GM12878 (cell line): ENCODE results near the gene LYG1. TPM values are rescaled to one million over a fixed set of nuclear protein-coding genes. Genes with fewer than 3 reads are reported as not detected.
"Not testable (repeated sequence)": the region's sequence is repeated elsewhere in the genome, so short reads cannot be mapped to it uniquely, and the experiment has no call there.

Source experiments
- ATAC-seq: fragments of 200-7000 bp; cut with Tn5 transposase; 3 replicates; pipeline ENCODE4 v1.9.1; 2020; ENCODE audit warnings: mild to moderate bottlenecking, moderate library complexity
- BruUV-seq: library from RNA; stranded (reverse); fragments of 400-500 nt; replicated peaks from 2 replicates; lab custom pipeline; 2021; lab: Mats Ljungman, UMichigan
- CTCF ChIA-PET: fragments of 300-600 bp; sonication (Branson Sonifier 250); formaldehyde crosslinking; extraction: SDS; loops from one replicate; lab custom pipeline; 2021; ENCODE audit warnings: inconsistent platforms; lab: Yijun Ruan, JAX
- POLR2A ChIA-PET: fragments of 350-600 bp; formaldehyde crosslinking; extraction: SDS; loops from one replicate; lab custom pipeline; 2021; ENCODE audit warnings: inconsistent platforms; lab: Charles Lee
- RAD21 ChIA-PET: fragments of 300-600 bp; sonication (Branson Sonifier 250); formaldehyde crosslinking; loops from one replicate; lab custom pipeline; 2023; ENCODE audit warnings: antibody characterized with exemption; ENCODE audit not compliant: unreplicated experiment; lab: Charles Lee
- SMC1A ChIA-PET: fragments of 300-600 bp; sonication (Branson Sonifier 250); formaldehyde crosslinking; loops from one replicate; lab custom pipeline; 2023; ENCODE audit not compliant: unreplicated experiment, uncharacterized antibody; lab: Charles Lee
- DNase-seq: peaks from one replicate; pipeline ENCODE4 v3.0.0-alpha.2; 2011; ENCODE audit warnings: low read depth, low spot score
- FAIRE-seq: peaks from 3 replicates; lab custom pipeline; 2011; peaks lifted over from hg19 to GRCh38; lab: Jason Lieb, UNC
- H2AFZ ChIP-seq: 2 replicates; pipeline ENCODE4 v1.6.0; 2011; ENCODE audit warnings: low read depth, low read length, control low read depth; ENCODE audit not compliant: control insufficient read depth
- H3K27ac ChIP-seq: 2 replicates; pipeline ENCODE4 v1.5.1; 2011; ENCODE audit warnings: control low read depth; ENCODE audit not compliant: control insufficient read depth, insufficient read depth
- H3K27me3 ChIP-seq, 2 experiments: replicated peaks in 1 of 2; 2 replicates each; pipeline versions ENCODE4 v1.6.0 to v1.6.1; 2011; ENCODE audit warnings: low read length in 1 of 2; ENCODE audit not compliant: control insufficient read depth in 2 of 2, insufficient read depth in 2 of 2
- H3K36me3 ChIP-seq, 2 experiments: 2 replicates each; pipeline ENCODE4 v1.5.1; 2011; ENCODE audit warnings: low read length in 1 of 2; ENCODE audit not compliant: control insufficient read depth in 2 of 2, insufficient read depth in 2 of 2
- H3K4me1 ChIP-seq: 2 replicates; pipeline ENCODE4 v1.6.1; 2011; ENCODE audit warnings: mild to moderate bottlenecking, low read length, moderate library complexity, mixed read lengths; ENCODE audit not compliant: control insufficient read depth, insufficient read depth
- H3K4me2 ChIP-seq: 2 replicates; pipeline ENCODE4 v1.6.0; 2011; ENCODE audit warnings: control low read depth; ENCODE audit not compliant: control insufficient read depth, insufficient read depth
- H3K4me3 ChIP-seq: fragments of 200-600 bp; sonication (generic); 2 replicates; pipeline ENCODE4 v1.5.1; 2016
- H3K79me2 ChIP-seq: 2 replicates; pipeline ENCODE4 v1.6.0; 2011; ENCODE audit warnings: low read length; ENCODE audit not compliant: control insufficient read depth, insufficient read depth
- H3K9ac ChIP-seq: 2 replicates; pipeline ENCODE4 v1.8.0; 2011; ENCODE audit warnings: low read length, control low read depth, mixed read lengths; ENCODE audit not compliant: control insufficient read depth, insufficient read depth
- H3K9me3 ChIP-seq: replicated peaks from 3 replicates; pipeline ENCODE4 v1.5.1; 2011; ENCODE audit warnings: mild to moderate bottlenecking, low read length; ENCODE audit not compliant: control insufficient read depth, insufficient read depth
- H4K20me1 ChIP-seq: 2 replicates; pipeline ENCODE4 v1.6.0; 2011; ENCODE audit not compliant: control insufficient read depth, insufficient read depth
- BACH1 ChIP-seq: fragments of 450-650 bp; IDR thresholded peaks from 2 replicates; pipeline ENCODE4 v1.6.1; 2017; ENCODE audit warnings: mild to moderate bottlenecking, borderline replicate concordance
- CHD1 ChIP-seq: IDR thresholded peaks from 2 replicates; pipeline ENCODE4 v1.6.1; 2012; ENCODE audit warnings: low read depth, low read length, improper control_type of control experiment
- EED ChIP-seq: sonication (generic); IDR thresholded peaks from 2 replicates; pipeline ENCODE4 v1.6.1; 2016; ENCODE audit warnings: antibody characterized with exemption, low read depth
- EP300 ChIP-seq, 2 experiments: fragments of 150-350 bp in 1 of 2; IDR thresholded peaks; 2 replicates each; pipeline ENCODE4 v1.6.1; 2011 to 2012; ENCODE audit warnings: low read depth in 2 of 2, low read length in 2 of 2, borderline replicate concordance in 1 of 2, improper control_type of control experiment in 1 of 2, inconsistent platforms in 1 of 2; ENCODE audit not compliant: control insufficient read depth in 1 of 2
- JUND ChIP-seq: IDR thresholded peaks from 2 replicates; pipeline ENCODE4 v1.6.1; 2012; ENCODE audit warnings: low read depth, mild to moderate bottlenecking, low read length, improper control_type of control experiment, moderate library complexity
- RBBP5 ChIP-seq: fragments of 200-600 bp; sonication (generic); conservative IDR thresholded peaks from 2 replicates; pipeline ENCODE4 v1.6.1; 2016
- TARDBP ChIP-seq: IDR thresholded peaks from 2 replicates; pipeline ENCODE4 v1.6.1; 2016; ENCODE audit warnings: borderline replicate concordance
- TBL1XR1 ChIP-seq: IDR thresholded peaks from 2 replicates; pipeline ENCODE4 v1.6.1; 2012; ENCODE audit warnings: low read depth, low read length, improper control_type of control experiment
- USF1 ChIP-seq: IDR thresholded peaks from 2 replicates; pipeline ENCODE4 v1.6.1; 2011; ENCODE audit warnings: borderline replicate concordance, low read depth, mild to moderate bottlenecking, moderate library complexity, mixed read lengths, low read length; ENCODE audit not compliant: insufficient read depth; ENCODE audit errors: extremely low read length
- WRNIP1 ChIP-seq: IDR thresholded peaks from 2 replicates; pipeline ENCODE4 v1.6.1; 2011; ENCODE audit warnings: low read depth, low read length, improper control_type of control experiment, borderline replicate concordance
- WGBS: methylation state at CpG from one replicate; pipeline ENCODE4 v1.1.6; 2016; ENCODE audit warnings: low lambda C conversion rate; ENCODE audit not compliant: insufficient replicate concordance, insufficient coverage; ENCODE audit errors: missing lambda C conversion rate; 5-methylcytosine and 5-hydroxymethylcytosine counted together
- in situ Hi-C: fragments of 300-500 bp; cut with MboI; formaldehyde crosslinking; loops from 9 replicates; pipeline ENCODE4 v1.14.3; 2018; ENCODE audit warnings: mixed read lengths
- intact Hi-C: fragments of 100-400 bp; cut with micrococcal nuclease; formaldehyde crosslinking; loops from one replicate; pipeline ENCODE4 v1.14.2; 2022; ENCODE audit not compliant: unreplicated experiment
- polyA plus RNA-seq, 11 experiments: library from polyadenylated mRNA; depleted of rRNA in 4 of 11; unstranded in 6 of 11; stranded (reverse) in 5 of 11; fragments of >200 nt; fragmentation: Nextera tagmentation in 4 of 11; fragmentation: Illumina TruSeq in 1 of 11; extraction: Ambion mirVana in 4 of 11; extraction: Trizol in 1 of 11; gene quantifications; 1 replicate in 1 of 11; 2 replicates in 10 of 11; pipeline versions ENCODE4 v1.2.1 to v1.2.3, GENCODE V29; 2011 to 2016; ENCODE audit warnings: inconsistent platforms in 2 of 11, missing spikeins in 2 of 11, low read depth in 1 of 11
- total RNA-seq, 4 experiments: library from RNA; depleted of rRNA in 3 of 4; stranded (reverse); fragments of >200 nt in 3 of 4; fragmentation: Illumina TruSeq in 1 of 4; extraction: Trizol in 1 of 4; gene quantifications; 2 replicates each; pipeline versions ENCODE4 v1.2.1 to v1.2.3, GENCODE V29; 2013 to 2021
- TF ChIP-seq, protein P1 (sequence below): fragments of 450-650 bp; IDR thresholded peaks from 2 replicates; pipeline ENCODE4 v1.6.1; 2017; ENCODE audit warnings: mild to moderate bottlenecking, moderate library complexity

The LYG1 gene
- total and polyA plus RNA-seq, 10 of the 15 experiments (the other 5 are each of a cell fraction or from before 2014, with no cell fraction given), result 0.27 to 1.3 (median 0.79) TPM; not detected in 1

DNA sequence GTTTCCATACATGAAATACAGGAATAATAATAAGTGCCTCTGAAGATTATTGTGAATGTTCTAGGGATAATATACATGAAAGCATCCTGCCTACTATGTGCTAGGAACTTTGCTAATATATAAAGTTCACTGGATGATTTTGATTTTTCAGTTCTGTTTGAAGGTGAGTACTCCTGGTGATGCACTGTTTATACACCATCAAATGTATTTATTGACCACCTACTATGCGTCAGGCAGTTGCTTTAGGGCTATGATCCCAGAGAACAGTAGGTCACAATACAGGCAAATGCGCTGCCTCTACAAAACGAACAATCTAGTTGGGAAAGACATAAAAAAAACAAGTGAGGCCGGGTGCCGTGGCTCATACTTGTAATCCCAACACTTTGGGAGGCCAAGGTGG, 24.4 kb upstream of the LYG1 start:
- H3K27ac ChIP-seq, result no peak overlapping the region
- TF ChIP-seq BACH1 (no peak), CHD1 (no peak), EP300 (IDR thresholded peaks at IDR 0.05; ENCODE audit: borderline replicate concordance in 1 of 2, control insufficient read depth in 1 of 2, low read depth in 2 of 2, low read length in 2 of 2) (no peak), EED (no peak), TARDBP (no peak), USF1 (no peak), JUND (no peak), RBBP5 (no peak), TBL1XR1 (no peak), WRNIP1 (no peak)
- TF ChIP-seq, protein P1, sequence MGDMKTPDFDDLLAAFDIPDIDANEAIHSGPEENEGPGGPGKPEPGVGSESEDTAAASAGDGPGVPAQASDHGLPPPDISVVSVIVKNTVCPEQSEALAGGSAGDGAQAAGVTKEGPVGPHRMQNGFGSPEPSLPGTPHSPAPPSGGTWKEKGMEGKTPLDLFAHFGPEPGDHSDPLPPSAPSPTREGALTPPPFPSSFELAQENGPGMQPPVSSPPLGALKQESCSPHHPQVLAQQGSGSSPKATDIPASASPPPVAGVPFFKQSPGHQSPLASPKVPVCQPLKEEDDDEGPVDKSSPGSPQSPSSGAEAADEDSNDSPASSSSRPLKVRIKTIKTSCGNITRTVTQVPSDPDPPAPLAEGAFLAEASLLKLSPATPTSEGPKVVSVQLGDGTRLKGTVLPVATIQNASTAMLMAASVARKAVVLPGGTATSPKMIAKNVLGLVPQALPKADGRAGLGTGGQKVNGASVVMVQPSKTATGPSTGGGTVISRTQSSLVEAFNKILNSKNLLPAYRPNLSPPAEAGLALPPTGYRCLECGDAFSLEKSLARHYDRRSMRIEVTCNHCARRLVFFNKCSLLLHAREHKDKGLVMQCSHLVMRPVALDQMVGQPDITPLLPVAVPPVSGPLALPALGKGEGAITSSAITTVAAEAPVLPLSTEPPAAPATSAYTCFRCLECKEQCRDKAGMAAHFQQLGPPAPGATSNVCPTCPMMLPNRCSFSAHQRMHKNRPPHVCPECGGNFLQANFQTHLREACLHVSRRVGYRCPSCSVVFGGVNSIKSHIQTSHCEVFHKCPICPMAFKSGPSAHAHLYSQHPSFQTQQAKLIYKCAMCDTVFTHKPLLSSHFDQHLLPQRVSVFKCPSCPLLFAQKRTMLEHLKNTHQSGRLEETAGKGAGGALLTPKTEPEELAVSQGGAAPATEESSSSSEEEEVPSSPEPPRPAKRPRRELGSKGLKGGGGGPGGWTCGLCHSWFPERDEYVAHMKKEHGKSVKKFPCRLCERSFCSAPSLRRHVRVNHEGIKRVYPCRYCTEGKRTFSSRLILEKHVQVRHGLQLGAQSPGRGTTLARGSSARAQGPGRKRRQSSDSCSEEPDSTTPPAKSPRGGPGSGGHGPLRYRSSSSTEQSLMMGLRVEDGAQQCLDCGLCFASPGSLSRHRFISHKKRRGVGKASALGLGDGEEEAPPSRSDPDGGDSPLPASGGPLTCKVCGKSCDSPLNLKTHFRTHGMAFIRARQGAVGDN, result no peak
- no peak overlapping the region for H2AFZ ChIP-seq
- H3K4me3 ChIP-seq, result no peak overlapping the region
- H3K4me2 ChIP-seq, result no peak overlapping the region
- ChIA-PET POLR2A (no interaction called here), RAD21 (no interaction called here), SMC1A (no interaction called here), CTCF (no interaction called here)
- H3K79me2 ChIP-seq, result no peaks in the 10 kb centered on the region; the same call in 1 of the 2 replicates
- no peaks in the 10 kb centered on the region for H4K20me1 ChIP-seq
- BruUV-seq, result no TSS peak
- peaks cover 8 to 14% of the 10 kb centered on the region in 2 experiments; a peak in 3 of 4 replicates for H3K36me3 ChIP-seq
- no peaks in the 10 kb centered on the region for H3K4me1 ChIP-seq
- H3K27me3 ChIP-seq, result no peaks in the 10 kb centered on the region
- FAIRE-seq, result no peak
- ATAC-seq, result no peak
- H3K9me3 ChIP-seq, result no peaks in the 10 kb centered on the region
- DNase-seq, result no peak
- in situ Hi-C loops (no loop called here), intact Hi-C loops (no loop called here)
- H3K9ac ChIP-seq, result no peak overlapping the region
- WGBS, result 96% methylated on average over 5 of the region's 5 CpGs

GRCh38 chr2:99317873-99318200, 16.8 kb upstream of the LYG1 start:
- H3K4me2 ChIP-seq, H3K27ac ChIP-seq, H3K4me1 ChIP-seq, DNase-seq, ATAC-seq, H3K9ac ChIP-seq, H3K4me3 ChIP-seq, POLR2A ChIA-PET, FAIRE-seq, H3K79me2 ChIP-seq, H4K20me1 ChIP-seq, in situ Hi-C loops, BruUV-seq, RAD21 ChIA-PET, H2AFZ ChIP-seq, H3K9me3 ChIP-seq, SMC1A ChIA-PET, H3K27me3 ChIP-seq, intact Hi-C loops, CTCF ChIA-PET: not testable (repeated sequence)
- 100% methylated on average over 7 of the region's 7 CpGs for WGBS
- peaks cover 2 to 16% of the 10 kb centered on the region in 2 experiments for H3K36me3 ChIP-seq
